Gastroesophageal sphincter (tissue), 3 donors: Measurements from ENCODE around the gene SSTR4.

Experiments used
- POLR2A ChIP-seq, 2 donors: fragments of 450-650 bp; IDR thresholded peaks; one replicate each; pipeline ENCODE4 v1.6.1; 2017; ENCODE audit warnings: antibody characterized with exemption in 2 of 2, mild to moderate bottlenecking in 2 of 2, moderate library complexity in 1 of 2
- POLR2AphosphoS5 ChIP-seq: sonication (generic); formaldehyde crosslinking; IDR thresholded peaks from one replicate; pipeline ENCODE4 v1.6.1; 2017; ENCODE audit warnings: antibody characterized with exemption
- TF ChIP-seq, protein P1 (sequence below), 4 experiments: fragments of 200-600 bp in 2 of 4; fragments of 450-650 bp in 2 of 4; sonication (generic) in 1 of 4; IDR thresholded peaks; one replicate each; pipeline ENCODE4 v1.5.1; 2017 to 2019; ENCODE audit warnings: antibody characterized with exemption in 4 of 4, mild to moderate bottlenecking in 2 of 4, moderate library complexity in 2 of 4

DNA sequence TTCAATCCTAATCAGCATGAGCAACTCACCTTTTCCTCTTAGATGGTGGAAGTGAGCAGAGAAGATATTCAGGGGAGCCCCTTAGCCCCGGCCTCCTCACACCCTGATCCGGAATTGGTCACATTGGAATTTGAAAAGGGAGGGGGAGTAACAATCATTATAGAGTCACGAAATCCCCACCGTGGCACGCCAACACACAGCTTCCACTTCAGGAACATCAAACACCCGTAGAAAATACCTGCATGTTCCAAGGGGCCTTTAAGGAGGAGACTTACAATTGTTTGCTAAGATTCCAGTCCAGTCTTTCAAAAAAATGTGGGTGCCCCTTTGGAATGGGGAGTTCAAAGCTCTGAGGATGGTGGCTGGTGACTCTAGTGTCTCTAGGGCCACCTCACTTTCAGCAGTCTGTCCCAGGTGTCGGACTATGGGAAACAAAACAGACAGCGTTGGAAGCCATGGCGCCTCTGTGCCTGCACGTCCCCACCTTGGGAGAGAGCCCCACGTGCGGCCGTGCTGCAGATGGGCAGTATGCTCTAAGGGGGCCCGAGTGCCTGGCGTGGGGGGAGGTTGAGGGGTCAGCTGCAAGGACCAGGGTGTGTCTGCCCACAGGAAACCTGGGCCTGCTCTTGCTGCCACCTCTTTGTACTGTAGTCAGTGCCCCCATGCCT lies 48.6 kb downstream of the SSTR4 start:
- TF ChIP-seq POLR2A (IDR thresholded peaks at IDR 0.05) (no peak), POLR2AphosphoS5 (no peak)
- TF ChIP-seq, protein P1, sequence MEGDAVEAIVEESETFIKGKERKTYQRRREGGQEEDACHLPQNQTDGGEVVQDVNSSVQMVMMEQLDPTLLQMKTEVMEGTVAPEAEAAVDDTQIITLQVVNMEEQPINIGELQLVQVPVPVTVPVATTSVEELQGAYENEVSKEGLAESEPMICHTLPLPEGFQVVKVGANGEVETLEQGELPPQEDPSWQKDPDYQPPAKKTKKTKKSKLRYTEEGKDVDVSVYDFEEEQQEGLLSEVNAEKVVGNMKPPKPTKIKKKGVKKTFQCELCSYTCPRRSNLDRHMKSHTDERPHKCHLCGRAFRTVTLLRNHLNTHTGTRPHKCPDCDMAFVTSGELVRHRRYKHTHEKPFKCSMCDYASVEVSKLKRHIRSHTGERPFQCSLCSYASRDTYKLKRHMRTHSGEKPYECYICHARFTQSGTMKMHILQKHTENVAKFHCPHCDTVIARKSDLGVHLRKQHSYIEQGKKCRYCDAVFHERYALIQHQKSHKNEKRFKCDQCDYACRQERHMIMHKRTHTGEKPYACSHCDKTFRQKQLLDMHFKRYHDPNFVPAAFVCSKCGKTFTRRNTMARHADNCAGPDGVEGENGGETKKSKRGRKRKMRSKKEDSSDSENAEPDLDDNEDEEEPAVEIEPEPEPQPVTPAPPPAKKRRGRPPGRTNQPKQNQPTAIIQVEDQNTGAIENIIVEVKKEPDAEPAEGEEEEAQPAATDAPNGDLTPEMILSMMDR (IDR thresholded peaks at IDR 0.05) = no peak
